ENCODE results near the gene TIAM2.
"Not testable (repeated sequence)": the region's sequence is repeated elsewhere in the genome, so short reads cannot be mapped to it uniquely, and the experiment has no call there.

The TIAM2 gene

GRCh38 chr6:155170519-155170918 lies 175.4 kb downstream of the TIAM2 start:
- no peak for DNase-seq (ENCODE audit: low read depth)

GRCh38 chr6:155171109-155171746 lies 176.1 kb downstream of the TIAM2 start:
- DNase-seq (ENCODE audit: low read depth): peak; percentile 73

GRCh38 chr6:155171747-155172449 lies 176.8 kb downstream of the TIAM2 start:
- no peak for DNase-seq (ENCODE audit: low read depth)

- DNase-seq (ENCODE audit: low read depth): no peak
Observed at GRCh38 chr6:155173488-155173887, 178.4 kb downstream of the TIAM2 start.

- DNase-seq (ENCODE audit: low read depth): peak; percentile 85
Observed at GRCh38 chr6:155174576-155175211, 179.6 kb downstream of the TIAM2 start.

GRCh38 chr6:155177363-155177961 lies 182.3 kb downstream of the TIAM2 start:
- DNase-seq (ENCODE audit: low read depth): peak; percentile 76

- DNase-seq (ENCODE audit: low read depth): no peak
Observed at GRCh38 chr6:155181498-155181897, 186.4 kb downstream of the TIAM2 start.

- DNase-seq (ENCODE audit: low read depth): no peak
Observed at GRCh38 chr6:155182103-155182502, 187.0 kb downstream of the TIAM2 start.

GRCh38 chr6:155183095-155183494 lies 188.0 kb downstream of the TIAM2 start:
- no peak for DNase-seq (ENCODE audit: low read depth)

- not testable (repeated sequence) for DNase-seq (ENCODE audit: low read depth)
Observed at GRCh38 chr6:155185041-155185440, 189.9 kb downstream of the TIAM2 start.

GRCh38 chr6:155185544-155185943 lies 190.4 kb downstream of the TIAM2 start:
- peak; percentile 81 for DNase-seq (ENCODE audit: low read depth)

GRCh38 chr6:155186052-155186658 lies 191.0 kb downstream of the TIAM2 start:
- DNase-seq (ENCODE audit: low read depth): no peak

GRCh38 chr6:155187106-155187505 lies 192.0 kb downstream of the TIAM2 start:
- DNase-seq (ENCODE audit: low read depth): no peak

- no peak for DNase-seq (ENCODE audit: low read depth)
Observed at GRCh38 chr6:155187994-155188706, 193.0 kb downstream of the TIAM2 start.

- DNase-seq (ENCODE audit: low read depth): peak; percentile 95
Observed at GRCh38 chr6:155188707-155189496, 193.8 kb downstream of the TIAM2 start.

- DNase-seq (ENCODE audit: low read depth): no peak
Observed at GRCh38 chr6:155190677-155191076, 195.6 kb downstream of the TIAM2 start.

GRCh38 chr6:155193526-155193925 lies 198.4 kb downstream of the TIAM2 start:
- no peak for DNase-seq (ENCODE audit: low read depth)

GRCh38 chr6:155194399-155194798 lies 199.3 kb downstream of the TIAM2 start:
- no peak for DNase-seq (ENCODE audit: low read depth)

- DNase-seq (ENCODE audit: low read depth): no peak
Observed at GRCh38 chr6:155195903-155196302, 200.8 kb downstream of the TIAM2 start.

- no peak for DNase-seq (ENCODE audit: low read depth)
Observed at GRCh38 chr6:155196911-155197310, 201.8 kb downstream of the TIAM2 start.

- no peak for DNase-seq (ENCODE audit: low read depth)
Observed at GRCh38 chr6:155197932-155198331, 202.8 kb downstream of the TIAM2 start.

Measured in amniotic epithelial cell (primary cell).